Nephron progenitor cell (in vitro differentiated cells): ENCODE measurements around the gene C13orf46.
A peak's percentile ranks its signal among the peaks of the same experiment; 100 is the strongest.

Source experiments
- DNase-seq: peaks from one replicate; pipeline ENCODE4 v3.0.0; 2021
- H3K27ac Mint-ChIP-seq: 2 replicates; pipeline ENCODE4 v1.8.0; 2021; ENCODE audit warnings: mild to moderate bottlenecking, moderate library complexity, mixed read lengths
- H3K27me3 Mint-ChIP-seq: 2 replicates; pipeline ENCODE4 v1.8.0; 2021; ENCODE audit warnings: mild to moderate bottlenecking, low read depth, mixed read lengths; ENCODE audit not compliant: poor library complexity
- H3K36me3 Mint-ChIP-seq: 2 replicates; pipeline ENCODE4 v1.8.0; 2021; ENCODE audit warnings: low read depth, mixed read lengths
- H3K4me1 Mint-ChIP-seq: 2 replicates; pipeline ENCODE4 v1.8.0; 2021; ENCODE audit warnings: mixed read lengths
- H3K4me3 Mint-ChIP-seq: 2 replicates; pipeline ENCODE4 v1.8.0; 2021; ENCODE audit warnings: mild to moderate bottlenecking, moderate library complexity, mixed read lengths
- H3K9me3 Mint-ChIP-seq: 2 replicates; pipeline ENCODE4 v1.8.0; 2021; ENCODE audit warnings: mild to moderate bottlenecking, moderate library complexity, mixed read lengths
- TF ChIP-seq, protein P1 (sequence below): fragments of 200-600 bp; sonication (generic); IDR thresholded peaks from 2 replicates; pipeline ENCODE4 v1.5.0; 2021; ENCODE audit warnings: antibody characterized with exemption

Gene C13orf46

DNA sequence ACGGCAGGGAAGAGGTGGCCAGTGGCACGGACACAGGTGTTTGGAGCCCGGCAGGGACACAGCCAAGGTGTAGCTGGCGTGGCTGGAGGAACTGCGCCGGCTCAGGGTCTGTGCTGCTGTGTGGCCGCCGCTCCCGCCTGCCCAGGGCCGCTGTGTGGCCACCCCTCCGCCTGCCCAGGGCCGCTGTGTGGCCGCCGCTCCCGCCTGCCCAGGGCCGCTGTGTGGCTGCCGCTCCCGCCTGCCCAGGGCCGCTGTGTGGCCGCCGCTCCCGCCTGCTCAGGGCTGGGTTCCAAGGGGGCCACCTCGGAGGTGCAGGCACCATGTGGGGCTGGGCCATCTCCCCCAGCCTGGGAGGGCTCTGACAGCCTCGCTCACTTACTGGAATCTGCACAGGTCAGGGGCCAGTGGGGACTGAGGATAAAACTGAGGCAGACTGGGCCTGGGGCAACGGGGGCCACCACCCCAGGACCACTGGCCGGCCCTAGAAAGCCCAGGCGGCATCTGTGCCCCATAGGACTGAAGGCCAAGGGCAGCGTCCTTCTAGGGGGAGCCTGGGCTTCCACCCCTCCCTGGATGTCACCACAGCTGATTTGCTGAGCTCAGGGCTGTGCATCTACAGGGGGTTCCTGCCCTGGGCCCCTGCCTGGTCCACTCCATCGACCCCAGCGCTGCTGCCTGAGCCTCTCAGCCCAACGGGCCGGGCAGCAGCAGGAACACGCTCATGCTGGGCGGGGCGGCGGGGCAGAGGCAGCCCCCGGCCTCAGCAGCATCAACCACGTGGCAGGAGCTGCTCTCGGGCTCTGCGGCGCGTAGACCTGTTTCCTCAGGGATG, 21.5 kb downstream of the C13orf46 start:
- Mint-ChIP-seq H3K36me3 (no peaks in the 10 kb centered on the region), H3K27ac (no peak overlapping the region), H3K4me1 (peaks cover 3% of the 10 kb centered on the region), H3K9me3 (peaks cover 26% of the 10 kb centered on the region), H3K27me3 (peaks cover 12% of the 10 kb centered on the region), H3K4me3 (no peak overlapping the region)
- no peak for DNase-seq
- TF ChIP-seq, protein P1, sequence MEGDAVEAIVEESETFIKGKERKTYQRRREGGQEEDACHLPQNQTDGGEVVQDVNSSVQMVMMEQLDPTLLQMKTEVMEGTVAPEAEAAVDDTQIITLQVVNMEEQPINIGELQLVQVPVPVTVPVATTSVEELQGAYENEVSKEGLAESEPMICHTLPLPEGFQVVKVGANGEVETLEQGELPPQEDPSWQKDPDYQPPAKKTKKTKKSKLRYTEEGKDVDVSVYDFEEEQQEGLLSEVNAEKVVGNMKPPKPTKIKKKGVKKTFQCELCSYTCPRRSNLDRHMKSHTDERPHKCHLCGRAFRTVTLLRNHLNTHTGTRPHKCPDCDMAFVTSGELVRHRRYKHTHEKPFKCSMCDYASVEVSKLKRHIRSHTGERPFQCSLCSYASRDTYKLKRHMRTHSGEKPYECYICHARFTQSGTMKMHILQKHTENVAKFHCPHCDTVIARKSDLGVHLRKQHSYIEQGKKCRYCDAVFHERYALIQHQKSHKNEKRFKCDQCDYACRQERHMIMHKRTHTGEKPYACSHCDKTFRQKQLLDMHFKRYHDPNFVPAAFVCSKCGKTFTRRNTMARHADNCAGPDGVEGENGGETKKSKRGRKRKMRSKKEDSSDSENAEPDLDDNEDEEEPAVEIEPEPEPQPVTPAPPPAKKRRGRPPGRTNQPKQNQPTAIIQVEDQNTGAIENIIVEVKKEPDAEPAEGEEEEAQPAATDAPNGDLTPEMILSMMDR: no peak

DNA sequence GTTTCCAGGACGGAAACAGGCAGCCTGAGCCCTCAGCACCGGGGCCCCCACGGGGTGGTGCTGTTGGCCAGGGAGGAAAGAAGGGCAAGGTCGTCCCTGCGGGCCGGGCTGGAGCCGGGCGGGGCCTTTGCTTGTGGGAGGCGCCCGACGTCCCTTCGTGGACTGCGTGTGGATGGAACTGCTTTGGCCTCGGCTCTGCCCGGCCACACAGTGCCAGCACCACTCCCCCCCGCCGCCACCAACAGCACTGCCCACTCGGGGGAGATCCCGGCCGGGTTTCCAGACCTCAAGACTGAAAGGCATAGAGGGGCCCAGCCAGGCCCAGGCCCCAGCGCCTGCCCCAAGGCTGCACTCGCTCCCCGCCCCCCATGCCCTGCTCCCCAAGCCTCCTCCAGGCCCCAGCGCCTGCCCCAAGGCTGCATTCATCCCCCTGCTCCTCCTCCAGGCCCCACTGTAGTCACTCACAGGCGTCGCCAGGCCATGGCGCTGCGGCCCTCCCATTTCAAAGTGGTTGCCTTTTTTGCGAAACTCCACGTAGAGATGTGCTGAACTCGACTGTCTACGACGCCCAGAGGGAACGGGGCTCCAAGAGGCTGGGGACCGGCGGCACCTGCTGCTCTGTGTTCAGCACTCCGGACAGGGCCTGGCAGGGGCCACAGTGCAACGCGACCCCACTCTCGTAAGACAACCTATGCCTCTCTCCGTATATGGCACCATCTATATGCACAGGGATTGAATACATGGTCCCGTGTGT, 22.5 kb downstream of the C13orf46 start:
- peaks cover 20% of the 10 kb centered on the region for H3K9me3 Mint-ChIP-seq
- H3K27ac Mint-ChIP-seq: no peak overlapping the region
- no peak overlapping the region for H3K4me3 Mint-ChIP-seq
- peaks cover 12% of the 10 kb centered on the region for H3K27me3 Mint-ChIP-seq
- TF ChIP-seq, protein P1: peak; percentile 56
- peak; percentile 74 for DNase-seq
- H3K36me3 Mint-ChIP-seq: no peaks in the 10 kb centered on the region
- peaks cover 3% of the 10 kb centered on the region for H3K4me1 Mint-ChIP-seq

DNA sequence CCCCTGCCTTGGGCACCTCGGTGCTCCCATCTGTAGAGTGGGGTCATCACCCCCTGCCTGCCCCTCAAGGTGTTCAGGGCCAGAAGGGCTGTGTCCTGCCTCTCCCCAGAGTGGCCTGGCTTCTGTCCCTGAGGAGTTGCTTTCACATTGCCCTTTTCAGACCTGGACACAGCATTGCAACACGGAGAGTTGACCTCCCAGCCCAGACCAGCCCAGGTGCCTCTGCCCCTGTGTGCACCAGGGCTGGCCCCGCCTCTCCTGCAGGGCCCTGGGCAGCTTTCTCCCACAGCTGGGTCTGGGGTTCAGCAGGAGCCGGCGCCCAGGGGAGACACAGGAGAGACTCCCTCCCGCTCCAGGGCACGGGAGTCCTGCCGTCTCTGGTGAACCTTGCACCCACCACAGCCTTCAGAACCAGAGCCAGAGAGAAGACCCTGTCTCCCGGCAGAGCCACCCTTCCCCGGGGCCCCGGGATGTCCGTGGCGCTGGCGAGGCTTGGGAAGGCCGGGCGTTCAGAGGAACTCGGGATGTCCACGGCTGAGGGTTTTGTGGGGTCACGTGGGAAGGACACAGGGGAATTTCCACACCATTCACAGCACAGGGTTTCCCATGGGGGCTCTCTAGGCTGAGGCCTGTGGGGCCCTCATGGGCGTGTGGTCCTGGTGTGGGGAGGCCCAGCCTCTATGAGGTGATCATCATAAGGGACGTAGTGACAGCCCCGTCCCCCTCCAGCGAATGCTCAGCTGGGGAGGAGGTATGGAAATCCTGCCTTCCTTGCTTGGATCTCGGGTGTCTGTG, 23.2 kb downstream of the C13orf46 start:
- no peak for DNase-seq
- H3K27ac Mint-ChIP-seq: no peak overlapping the region
- no peak overlapping the region for H3K4me3 Mint-ChIP-seq
- peaks cover 6% of the 10 kb centered on the region for H3K4me1 Mint-ChIP-seq
- H3K9me3 Mint-ChIP-seq: peaks cover 13% of the 10 kb centered on the region
- no peaks in the 10 kb centered on the region for H3K36me3 Mint-ChIP-seq
- TF ChIP-seq, protein P1: no peak
- H3K27me3 Mint-ChIP-seq: peaks cover 9% of the 10 kb centered on the region

DNA sequence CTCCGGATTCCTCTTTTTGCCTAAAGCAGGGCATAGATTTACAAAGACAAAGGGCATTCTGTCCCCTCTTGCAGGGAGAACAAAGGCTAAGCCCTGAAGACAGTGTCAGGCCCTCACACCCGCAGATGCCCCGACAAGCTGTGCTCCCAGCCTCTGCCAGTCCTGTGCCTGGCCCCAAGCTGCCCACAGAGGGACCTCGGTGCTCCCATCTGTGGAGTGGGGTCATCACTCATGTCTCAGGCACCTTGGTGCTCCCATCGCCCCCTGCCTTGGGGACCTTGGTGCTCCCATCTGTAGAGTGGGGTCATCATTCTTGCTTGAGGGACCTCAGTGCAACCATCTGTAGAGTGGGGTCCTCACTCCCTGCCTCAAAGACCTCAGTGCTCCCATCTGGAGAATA, 24.3 kb downstream of the C13orf46 start:
- TF ChIP-seq, protein P1: no peak
- Mint-ChIP-seq H3K4me3 (no peak overlapping the region), H3K36me3 (no peaks in the 10 kb centered on the region), H3K9me3 (peaks cover 2% of the 10 kb centered on the region), H3K27me3 (peaks cover 9% of the 10 kb centered on the region), H3K27ac (no peak overlapping the region), H3K4me1 (peaks cover 13% of the 10 kb centered on the region)
- DNase-seq: no peak

DNA sequence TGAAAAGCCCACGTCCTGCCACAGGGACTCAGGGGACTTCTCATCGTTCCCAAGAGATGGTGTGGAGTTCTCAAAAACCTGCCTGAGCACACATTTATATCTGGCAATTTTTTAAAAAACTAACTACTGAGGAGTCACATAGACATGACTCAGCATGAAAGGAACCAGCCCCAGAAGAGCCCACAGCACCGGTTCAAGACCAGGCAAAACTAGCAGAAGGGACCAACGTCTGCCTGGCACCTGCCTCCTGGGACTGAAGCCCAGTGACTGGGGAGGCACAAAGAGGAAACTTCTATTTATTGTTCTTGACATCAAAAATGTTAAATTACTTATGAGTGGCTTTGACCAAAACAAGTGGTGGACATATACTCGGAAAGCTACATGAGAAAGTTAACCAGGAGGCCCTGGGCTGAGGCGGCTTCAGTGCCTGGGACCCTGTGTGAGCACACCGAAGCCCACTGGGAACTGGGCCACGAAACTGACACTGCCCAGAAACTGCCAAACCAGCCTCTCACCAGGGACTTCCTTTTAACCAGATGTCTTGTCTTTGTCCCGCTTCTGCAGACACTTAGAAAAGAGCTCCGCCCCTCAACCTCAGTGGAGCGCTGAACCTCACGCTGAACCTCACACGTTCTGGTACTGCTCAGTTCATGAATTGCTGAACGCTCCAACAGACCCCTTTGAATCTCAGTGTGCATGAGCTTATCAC, 25.7 kb downstream of the C13orf46 start:
- TF ChIP-seq, protein P1: no peak
- Mint-ChIP-seq H3K9me3 (no peaks in the 10 kb centered on the region), H3K4me1 (peaks cover 19% of the 10 kb centered on the region), H3K4me3 (no peak overlapping the region), H3K27ac (no peak overlapping the region), H3K27me3 (peaks cover 15% of the 10 kb centered on the region), H3K36me3 (no peaks in the 10 kb centered on the region)
- DNase-seq: no peak
